ENCODE data around the gene FAM184B.

DNA sequence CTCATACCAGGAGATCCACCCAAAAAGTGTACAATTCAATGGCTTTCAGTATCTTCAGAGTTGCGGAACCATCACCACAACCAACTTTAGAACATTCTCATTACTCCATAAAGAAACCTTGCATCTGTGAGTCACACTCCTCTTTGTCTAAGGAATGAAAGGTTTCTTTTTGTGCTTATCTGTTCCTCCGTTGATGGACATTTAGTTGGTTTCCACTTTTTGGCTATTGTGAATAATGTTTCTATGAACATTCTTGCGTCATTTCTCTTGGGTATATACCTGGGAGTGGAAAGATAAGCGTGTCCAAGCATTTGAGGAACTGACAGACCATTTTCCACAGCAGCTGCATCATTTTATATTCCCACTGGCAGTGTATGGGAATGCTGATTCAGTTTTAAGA lies 10.6 kb downstream of the FAM184B start:
- TF ChIP-seq, protein P1, sequence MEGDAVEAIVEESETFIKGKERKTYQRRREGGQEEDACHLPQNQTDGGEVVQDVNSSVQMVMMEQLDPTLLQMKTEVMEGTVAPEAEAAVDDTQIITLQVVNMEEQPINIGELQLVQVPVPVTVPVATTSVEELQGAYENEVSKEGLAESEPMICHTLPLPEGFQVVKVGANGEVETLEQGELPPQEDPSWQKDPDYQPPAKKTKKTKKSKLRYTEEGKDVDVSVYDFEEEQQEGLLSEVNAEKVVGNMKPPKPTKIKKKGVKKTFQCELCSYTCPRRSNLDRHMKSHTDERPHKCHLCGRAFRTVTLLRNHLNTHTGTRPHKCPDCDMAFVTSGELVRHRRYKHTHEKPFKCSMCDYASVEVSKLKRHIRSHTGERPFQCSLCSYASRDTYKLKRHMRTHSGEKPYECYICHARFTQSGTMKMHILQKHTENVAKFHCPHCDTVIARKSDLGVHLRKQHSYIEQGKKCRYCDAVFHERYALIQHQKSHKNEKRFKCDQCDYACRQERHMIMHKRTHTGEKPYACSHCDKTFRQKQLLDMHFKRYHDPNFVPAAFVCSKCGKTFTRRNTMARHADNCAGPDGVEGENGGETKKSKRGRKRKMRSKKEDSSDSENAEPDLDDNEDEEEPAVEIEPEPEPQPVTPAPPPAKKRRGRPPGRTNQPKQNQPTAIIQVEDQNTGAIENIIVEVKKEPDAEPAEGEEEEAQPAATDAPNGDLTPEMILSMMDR (IDR thresholded peaks at IDR 0.05): no peak
- no peak for TF ChIP-seq POLR2A (IDR thresholded peaks at IDR 0.05)
